Inflammatory macrophage treated with lipopolysaccharide for 4 hours (primary cell): ENCODE data around the gene FAF1.
"Not testable (repeated sequence)": the region's sequence is repeated elsewhere in the genome, so short reads cannot be mapped to it uniquely, and the experiment has no call there.

Source experiments
- DNase-seq: peaks from one replicate; pipeline ENCODE4 v3.0.0-alpha.2; 2020

The FAF1 gene

DNA sequence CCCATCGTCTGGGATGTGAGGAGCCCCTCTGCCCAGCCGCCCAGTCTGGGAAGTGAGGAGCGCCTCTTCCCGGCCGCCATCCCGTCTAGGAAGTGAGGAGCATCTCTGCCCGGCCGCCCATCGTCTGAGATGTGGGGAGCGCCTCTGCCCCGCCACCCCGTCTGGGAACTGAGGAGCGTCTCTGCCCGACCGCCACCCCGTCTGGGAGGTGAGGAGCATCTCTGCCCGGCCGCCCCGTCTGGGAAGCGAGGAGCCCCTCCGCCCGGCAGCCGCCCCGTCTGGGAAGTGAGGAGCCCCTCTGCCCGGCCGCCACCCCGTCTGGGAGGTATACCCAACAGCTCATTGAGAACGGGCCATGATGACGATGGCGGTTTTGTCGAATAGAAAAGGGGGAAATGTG lies 7.5 kb downstream of the FAF1 start:
- DNase-seq = not testable (repeated sequence)

DNA sequence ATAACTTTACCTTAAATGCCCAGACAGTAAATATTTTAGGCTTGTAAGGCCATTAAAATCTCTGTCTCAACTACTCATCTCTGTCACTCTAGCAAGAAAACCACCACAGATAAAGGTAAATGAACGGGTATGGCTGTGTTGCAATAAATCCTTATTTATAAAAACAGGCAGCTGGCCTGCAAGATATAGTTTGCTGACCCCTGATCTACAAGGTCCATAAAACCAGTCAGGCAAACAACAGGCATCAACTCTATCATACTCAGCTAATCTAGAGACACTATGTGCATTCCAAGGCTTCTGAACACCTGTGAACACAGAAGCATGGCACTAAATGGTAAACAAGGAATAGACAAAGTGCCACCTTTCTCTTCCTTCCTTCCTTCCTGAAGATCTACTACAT lies 9.7 kb downstream of the FAF1 start:
- no peak for DNase-seq

DNA sequence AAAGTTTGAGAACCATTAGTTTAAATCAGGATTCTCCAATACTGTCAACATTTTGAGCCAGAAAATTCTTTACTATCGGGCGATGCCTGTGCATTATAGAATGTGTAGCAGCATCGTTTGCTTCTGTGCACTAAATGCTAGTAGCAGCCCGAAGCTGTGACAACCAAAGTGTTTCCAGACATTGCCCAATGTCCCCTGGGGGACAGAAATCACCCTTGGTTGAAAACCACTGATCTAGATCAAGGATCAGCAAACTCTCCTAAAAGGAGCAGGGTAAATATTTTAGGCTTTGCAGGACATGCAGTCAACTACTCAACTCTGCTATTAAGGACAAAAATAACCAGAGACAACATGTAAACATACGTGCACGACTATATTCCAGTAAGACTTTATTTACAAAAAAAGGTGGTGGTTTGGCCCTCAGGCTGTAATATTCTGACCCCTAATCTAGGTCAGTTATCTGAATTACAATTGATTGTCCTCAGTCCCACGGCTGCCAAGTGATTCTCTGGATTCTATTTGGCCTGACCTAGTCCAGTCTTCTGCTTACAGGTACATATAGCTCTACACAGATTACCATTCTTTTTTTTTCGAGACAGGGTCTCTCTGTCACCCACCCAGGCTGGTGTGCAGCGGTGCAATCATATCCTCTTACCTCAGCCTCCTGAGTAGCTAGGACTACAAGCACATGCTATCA lies 10.6 kb downstream of the FAF1 start:
- DNase-seq = no peak

DNA sequence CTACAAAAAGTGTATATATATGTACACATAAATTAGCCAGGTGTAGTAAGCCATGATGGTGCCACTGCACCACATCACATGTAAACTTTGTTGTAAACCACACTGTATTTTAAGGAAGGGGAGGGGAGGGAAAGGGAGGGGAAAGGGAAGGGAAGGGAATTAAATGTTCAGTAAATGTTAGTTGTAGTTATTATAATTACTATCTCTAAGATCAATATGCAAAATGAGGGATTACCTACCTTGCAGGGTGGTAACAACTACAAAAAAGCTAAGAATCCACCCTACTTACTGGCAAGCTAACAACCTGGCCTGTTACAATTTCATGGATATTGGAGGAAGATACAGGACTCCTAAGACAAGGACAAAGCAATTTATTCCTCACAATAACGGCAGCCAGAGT lies 17.7 kb downstream of the FAF1 start:
- no peak for DNase-seq

DNA sequence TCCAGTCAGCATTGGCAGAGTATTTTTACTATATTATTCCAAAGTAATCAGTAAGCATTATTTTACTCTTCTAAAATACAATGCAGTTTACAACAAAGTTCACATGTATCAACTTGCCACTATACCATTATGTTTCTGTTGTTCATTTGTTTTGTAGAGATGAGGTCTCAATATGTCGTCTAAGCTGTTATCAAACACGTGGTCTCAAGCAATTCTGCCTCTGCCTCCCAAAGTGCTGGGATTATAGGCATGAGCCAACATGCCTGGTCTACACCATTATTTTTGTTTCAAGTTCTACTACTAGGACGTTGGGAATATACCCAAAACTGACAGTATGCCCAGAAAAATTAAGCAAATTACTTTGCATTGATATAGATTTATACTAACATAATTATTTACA lies 19.8 kb downstream of the FAF1 start:
- DNase-seq = no peak

DNA sequence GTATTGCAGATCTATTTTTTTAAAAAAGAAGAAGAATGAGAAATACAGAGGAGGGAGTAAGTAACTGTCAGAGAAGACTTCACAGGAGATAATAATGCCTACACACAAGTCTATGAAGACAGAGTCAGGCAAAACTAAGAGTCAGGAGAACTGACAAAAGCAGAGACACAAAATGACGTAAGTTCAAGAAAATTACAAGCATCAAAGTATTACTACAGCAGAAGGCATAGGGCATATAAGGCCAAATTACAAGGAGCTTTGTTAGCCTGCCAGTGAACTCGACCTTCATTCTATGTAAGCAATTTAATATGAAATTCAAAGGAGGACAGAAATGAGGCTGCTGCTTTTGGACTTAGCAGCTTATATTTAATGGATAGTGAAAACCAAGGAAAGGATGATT lies 23.7 kb downstream of the FAF1 start:
- no peak for DNase-seq

DNA sequence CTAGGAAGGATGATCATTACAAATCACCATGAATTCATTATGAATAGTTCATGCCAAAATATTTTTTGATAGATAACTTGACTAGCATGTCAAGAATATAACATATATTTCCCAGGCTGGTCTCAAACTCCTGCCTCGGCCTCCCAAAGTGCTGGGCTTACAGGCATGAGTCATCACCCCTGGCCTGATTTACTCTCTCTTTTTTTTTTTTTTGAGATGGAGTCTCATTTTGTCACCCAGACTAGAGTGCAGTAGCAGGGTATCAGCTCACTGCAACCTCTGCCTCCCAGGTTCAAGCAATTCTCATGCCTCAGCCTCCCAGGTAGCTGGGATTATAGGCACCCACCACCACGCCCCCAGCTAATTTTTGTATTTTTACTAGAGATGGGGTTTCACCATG lies 24.8 kb downstream of the FAF1 start:
- DNase-seq = not testable (repeated sequence)

DNA sequence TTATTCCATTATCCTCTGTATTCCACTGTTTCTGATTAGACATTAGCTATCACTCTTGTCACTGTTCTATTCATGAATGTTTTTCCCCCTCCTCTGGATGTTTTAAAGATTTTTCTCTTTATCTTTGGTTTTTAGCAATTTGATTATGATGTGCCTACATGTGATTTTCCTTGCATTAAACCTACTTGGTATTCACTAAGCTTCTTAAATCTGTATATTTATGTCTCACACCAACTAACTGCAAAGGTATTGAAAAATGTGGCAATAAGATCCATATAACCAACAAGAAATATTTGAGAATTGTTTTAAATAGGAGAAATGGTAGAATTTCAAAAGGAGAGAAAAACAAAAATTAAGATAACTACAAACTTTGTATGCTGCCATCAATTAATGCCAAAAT lies 25.2 kb downstream of the FAF1 start:
- DNase-seq = no peak

DNA sequence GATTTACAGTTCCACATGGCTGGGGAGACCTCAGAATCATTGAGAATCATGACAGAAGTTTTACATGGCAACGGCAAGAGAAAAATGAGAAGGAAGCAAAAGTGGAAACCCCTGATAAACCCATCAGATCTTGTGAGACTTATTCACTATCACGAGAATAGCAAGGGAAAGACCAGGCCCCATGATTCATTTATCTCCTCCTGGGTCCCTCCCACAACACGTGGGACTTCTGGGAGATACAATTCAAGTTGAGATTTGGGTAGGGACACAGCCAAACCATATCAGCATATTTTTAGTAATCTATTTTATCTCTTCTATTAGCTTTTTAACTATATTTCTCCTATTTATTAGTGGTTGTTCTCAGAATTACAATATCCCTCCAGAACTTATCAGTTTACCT lies 26.3 kb downstream of the FAF1 start:
- DNase-seq = not testable (repeated sequence)

DNA sequence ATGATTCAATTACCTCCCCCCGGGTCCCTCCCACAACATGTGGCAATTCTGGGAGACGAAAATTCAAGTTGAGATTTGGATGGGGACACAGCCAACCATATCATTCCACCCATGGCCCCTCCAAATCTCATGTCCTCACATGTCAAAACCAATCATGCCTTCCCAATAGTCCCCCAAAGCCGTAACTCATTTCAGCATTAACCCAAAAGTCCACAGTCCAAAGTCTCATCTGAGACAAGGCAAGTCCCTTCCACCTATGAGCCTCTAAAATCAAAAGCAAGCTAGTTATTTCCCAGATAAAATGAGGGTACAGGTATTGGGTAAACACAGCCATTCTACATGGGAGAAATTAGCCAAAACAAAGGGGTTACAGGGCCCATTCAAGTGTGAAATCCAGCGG lies 28.0 kb downstream of the FAF1 start:
- not testable (repeated sequence) for DNase-seq

DNA sequence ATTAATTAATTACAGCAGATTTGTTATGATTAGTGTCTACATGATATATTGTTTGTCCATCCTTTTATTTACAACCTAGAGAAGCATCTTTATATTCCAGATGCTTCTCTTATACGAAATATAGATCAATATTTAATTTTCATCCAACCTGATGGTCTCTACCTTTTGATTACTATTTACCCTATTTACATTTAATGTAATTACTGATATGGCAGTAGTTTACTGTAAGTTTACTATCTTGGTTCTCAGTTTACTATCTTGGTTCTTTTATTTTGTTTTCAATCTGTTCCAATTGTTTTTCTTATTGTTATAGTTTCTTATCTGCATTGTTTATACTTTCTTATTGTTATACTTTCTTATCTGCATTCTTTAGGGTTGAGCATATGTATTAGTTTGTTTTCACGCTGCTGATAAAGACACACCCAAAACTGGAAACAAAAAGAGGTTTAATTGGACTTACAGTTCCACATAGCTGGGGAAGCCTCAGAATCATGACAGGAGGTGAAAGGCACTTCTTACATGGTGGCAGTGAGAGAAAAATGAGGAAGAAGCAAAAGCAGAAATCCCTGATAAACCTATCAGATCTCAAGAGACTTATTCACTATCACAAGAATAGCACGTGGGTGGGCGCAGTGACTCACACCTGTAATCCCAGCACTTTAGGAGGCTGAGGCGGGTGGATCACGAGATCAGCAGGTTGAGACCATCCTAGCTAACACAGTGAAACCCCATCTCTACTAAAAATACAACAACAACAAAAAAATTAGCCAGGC lies 28.9 kb downstream of the FAF1 start:
- peak; percentile 70 for DNase-seq

DNA sequence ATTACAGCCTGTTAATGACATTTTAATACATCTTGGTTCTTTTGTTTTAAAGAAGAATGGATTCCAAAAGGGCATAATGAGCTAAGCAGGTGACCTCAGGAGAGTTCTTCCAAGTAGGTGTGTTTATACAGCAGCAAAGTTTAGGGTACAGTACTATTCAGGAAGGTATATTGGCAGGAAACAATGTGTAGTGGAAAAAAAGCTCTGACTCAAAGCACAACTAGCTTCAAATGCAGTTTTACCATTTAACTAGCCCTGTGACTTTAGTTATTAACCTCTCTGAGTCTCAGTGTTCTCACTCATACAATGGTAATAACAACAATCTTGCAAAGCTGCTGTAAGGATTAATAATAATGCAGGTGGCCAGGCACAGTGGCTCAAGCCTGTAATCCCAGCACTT lies 29.9 kb downstream of the FAF1 start:
- DNase-seq = no peak

DNA sequence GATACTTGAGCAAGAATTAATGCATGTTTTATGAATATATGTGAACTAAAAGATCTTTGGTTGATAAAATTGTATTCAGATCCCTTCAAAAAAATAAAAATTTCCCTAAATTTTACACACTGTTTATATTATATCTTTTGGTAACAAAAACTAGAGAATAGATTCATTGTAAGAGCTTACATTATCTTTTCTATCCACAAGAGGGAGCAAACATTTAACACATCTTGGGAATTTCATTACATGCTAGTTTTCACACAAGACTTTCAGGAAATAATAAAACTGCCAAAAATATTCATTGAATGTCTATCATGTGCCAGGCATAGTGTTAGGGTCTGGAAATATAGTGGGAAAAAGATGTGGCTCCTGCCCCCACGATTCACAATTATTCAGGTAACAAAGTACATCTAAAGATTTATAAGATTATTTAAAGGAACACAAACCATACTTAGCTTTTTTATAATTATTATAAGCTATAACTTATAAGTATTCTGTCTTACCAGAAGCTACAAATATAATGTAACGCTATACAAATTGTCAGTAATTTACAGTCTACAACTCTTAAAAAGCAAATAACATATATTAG lies 30.6 kb downstream of the FAF1 start:
- DNase-seq = peak; percentile 42

DNA sequence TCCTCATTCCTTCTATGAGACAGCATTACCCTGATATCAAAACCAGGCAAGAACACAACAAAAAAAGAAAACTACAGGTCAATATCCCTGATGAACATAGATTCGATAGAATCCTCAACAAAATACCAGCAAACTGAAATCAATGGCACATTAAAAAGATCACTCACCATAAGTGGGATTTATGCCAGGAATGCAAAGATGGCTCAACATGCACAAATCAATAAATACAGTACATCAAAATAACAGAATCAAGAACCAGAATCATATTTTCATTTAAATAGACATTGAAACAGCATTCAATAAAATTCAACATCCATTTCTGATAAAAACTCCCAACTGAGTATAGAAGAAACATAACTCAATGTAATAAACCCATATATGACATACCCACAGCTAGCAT lies 36.5 kb downstream of the FAF1 start:
- no peak for DNase-seq

DNA sequence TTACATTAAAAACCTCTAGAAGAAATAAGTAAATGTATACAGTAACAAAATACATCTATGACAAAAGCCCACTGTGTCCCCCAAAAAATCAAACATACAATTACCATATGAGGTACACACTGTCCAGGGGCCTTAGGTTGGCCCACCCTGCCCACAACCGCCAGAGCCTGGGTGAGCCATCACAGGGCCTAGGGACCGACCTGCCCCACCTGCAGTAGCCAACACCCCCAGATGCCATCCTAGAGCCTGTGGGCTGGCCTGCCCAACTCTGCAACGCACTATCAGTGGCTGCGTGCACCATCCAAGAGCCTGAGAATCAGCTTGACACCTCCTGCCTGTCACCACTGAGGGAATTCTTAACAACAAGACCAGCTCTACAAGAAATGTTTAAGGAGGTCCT lies 39.0 kb downstream of the FAF1 start:
- DNase-seq = no peak

DNA sequence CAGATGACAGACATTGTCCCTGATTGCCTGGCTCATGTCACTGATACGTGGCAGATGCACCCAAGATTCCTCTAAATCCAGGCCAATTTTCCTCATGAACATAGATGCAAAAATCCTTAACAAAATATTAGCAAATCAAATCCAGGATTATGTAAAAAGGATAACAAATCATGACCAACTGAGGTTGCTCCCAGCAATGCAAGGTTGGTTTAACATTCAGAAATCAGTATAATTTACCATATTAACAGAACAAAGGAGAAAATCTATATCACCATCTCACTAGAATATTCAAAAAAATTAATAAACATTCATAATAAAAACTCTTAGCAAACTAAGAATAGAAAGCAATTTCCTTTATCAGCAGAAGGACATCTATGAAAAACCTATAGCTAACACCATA lies 39.7 kb downstream of the FAF1 start:
- DNase-seq = no peak

DNA sequence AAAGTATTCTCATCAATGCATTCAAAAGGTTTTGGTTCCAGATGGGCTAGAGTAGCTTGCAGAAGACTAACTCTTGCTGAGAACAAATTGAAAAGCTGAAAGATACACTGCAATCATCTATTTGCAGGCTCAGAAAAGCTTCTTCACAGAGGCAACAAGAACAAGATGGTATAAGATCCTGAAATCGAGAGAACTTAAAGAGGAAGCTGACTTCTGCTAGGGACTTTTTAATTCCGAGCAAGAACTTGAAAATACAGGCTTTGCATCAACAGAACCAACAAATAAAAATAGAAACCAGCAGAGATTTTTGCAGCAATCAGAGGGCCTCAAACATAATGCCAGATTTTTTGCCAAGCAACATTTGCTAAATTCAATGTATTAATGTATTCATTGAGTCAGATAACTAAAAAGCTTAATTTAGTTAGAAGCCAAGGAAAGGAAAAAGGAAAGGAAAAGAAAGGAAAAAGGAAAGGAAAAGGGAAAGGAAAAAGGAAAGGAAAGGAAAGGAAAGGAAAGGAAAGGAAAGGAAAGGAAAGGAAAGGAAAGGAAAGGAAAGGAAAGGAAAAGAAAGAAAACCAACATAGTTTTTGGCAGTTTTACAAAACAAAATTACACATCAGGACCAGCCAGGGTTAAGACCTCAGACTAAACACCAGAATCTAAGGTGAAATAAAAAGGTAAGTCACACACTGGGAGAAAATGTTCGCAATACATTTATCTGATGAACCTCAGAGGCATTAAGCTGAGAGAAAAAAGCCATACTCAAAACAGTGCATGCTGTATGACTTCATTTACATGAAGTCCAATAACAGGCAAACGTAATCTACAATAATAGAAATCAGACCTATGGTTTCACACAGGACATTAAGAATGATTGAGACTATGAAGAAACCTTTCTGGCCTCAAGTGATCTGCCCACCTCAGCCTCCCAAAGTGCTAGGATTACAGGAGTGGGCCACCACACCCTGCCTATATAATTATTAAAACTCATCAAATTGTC lies 42.6 kb downstream of the FAF1 start:
- peak; percentile 43 for DNase-seq

DNA sequence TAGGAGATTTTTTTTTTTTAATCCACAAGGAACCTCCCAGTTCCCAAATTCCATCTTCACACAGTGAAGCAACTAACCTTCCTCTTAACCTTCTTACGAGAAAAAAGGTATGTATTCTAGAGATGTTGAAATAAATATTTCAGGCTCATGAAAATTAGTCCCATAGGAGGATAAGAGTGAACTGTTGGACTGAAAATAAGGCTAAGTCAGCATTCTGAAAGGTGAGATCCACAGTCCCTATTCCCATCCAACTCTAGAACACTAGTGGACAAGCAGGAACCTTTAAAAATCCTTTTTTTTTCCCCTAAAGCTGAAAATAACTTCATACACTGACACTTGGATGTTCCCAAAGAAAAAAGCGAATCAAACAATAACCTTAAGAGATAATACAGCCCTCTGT lies 44.4 kb downstream of the FAF1 start:
- no peak for DNase-seq

DNA sequence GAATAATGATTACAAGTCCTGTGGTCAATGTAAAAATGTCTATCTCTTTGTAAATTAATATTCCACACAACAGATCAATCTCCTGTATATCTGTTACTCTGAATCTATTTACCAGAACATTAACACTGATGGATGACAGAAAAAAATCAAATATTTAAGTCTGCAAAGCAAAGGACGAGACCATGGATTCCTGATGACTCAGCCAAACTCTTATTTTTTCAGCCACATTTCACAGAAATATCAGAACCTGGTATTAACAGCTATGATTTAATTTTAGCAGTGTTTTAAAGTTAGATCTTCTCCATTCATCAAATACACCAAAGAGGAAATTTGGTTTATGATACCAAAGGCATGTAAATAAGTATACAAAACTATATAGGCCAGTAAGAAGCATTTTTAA lies 46.1 kb downstream of the FAF1 start:
- no peak for DNase-seq

DNA sequence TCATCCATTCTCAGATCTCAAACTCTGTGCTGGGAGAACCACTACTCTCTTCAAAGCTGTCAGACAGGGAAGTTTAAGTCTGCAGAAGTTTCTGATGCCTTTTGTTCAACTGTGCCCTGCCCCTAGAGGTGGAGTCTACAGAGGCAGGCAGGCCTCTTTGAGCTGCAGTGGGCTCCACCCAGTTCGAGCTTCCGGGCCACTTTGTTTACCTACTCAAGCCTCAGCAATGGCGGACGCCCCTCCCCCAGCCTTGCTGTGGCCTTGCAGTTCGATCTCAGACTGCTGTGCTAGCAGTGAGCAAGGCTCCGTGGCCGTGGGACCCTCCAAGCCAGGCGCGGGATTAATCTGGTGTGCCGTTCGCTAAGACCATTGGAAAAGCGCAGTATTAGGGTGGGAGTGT lies 49.7 kb downstream of the FAF1 start:
- DNase-seq = not testable (repeated sequence)

DNA sequence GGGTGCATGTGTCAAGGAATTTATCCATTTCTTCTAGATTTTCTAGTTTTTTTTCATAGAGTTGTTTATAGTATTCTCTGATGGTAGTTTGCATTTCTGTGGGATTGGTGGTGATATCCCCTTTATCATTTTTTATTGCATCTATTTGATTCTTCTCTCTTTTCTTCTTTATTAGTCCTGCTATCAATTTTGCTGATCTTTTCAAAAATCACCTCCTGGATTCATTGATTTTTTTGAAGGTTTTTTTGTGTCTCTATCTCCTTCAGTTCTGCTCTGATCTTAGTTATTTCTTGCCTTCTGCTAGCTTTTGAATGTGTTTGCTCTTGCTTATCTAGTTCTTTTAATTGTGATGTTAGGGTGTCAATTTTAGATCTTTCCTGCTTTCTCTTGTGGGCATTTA lies 52.5 kb downstream of the FAF1 start:
- DNase-seq = not testable (repeated sequence)

DNA sequence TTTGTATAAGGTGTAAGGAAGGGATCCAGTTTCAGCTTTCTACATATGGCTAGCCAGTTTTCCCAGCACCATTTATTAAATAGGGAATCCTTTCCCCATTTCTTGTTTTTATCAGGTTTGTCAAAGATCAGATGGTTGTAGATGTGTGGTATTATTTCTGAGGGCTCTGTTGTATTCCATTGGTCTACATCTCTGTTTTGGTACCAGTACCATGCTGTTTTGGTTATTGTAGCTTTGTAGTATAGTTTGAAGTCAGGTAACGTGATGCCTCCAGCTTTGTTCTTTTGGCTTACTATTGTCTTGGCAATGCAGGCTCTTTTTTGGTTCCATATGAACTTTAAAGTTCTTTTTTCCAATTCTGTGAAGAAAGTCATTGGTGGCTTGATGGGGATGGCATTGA lies 54.0 kb downstream of the FAF1 start:
- not testable (repeated sequence) for DNase-seq

DNA sequence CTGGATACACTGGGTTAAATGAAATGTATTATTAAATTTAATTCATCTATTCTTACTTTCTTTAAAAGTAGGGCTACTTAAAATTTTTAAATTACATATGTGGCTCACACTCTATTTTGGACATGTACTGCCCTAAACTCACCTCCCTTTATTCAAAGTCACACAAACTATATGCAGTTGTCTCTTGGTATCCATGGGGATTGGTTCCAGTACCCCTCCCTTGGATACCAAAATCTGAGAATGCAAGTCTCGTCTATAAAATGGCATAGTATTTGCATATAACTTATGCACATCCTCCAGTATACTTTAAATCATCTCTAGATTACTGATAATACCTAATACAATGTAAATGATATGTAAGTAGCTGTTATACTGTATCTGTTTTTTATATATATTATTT lies 57.6 kb downstream of the FAF1 start:
- no peak for DNase-seq
